NCI-H2227 (cell line): Measurements from ENCODE around the gene FBXL14.
"Not testable (repeated sequence)": the region's sequence is repeated elsewhere in the genome, so short reads cannot be mapped to it uniquely, and the experiment has no call there.

Source experiments
- DNase-seq: peaks from one replicate; lab custom pipeline; 2025; ENCODE audit not compliant: unreplicated experiment; lab: John Stamatoyannopoulos, UW

Gene FBXL14

GRCh38 chr12:1620092-1620491, 25.7 kb upstream of the FBXL14 start:
- DNase-seq = no peak

GRCh38 chr12:1619587-1619986, 25.2 kb upstream of the FBXL14 start:
- DNase-seq = no peak

DNA sequence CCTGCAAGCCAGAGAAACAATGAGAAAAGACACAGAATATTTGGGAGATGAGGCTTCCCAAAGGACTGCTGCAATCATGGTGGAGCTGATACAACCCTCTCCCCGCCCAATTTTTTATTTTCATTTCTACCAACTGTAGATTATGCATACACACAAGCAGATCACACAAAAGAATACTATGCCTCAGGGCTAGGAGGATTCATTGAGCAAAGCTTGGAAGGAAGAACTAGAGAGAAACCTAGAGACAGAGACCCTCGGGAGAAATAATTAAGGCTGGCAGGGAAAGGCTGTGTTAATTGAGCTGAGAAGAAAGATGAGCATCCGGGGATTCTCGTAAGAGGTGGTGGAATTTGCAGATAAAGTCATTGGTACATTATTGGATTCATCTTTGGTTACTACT, 24.8 kb upstream of the FBXL14 start:
- DNase-seq = no peak

DNA sequence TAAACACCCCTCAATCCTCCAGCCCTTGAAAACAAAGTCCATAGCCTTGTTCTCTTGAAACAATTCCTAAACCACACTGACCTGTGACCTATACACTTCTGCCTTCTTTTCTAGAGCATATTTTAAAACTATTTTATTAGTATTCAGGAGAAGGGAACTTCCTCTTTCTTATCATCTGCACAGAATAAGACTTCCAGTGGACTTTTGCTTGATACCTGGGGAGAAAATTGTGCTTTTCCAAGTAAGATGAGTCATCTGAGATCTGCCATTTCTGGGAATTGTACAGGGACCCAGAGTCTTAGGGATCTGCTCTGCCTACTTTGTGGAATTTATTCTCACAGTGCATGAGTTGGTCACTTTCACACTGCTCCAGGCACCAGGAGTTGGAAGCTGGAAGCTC, 24.1 kb upstream of the FBXL14 start:
- DNase-seq = no peak

DNA sequence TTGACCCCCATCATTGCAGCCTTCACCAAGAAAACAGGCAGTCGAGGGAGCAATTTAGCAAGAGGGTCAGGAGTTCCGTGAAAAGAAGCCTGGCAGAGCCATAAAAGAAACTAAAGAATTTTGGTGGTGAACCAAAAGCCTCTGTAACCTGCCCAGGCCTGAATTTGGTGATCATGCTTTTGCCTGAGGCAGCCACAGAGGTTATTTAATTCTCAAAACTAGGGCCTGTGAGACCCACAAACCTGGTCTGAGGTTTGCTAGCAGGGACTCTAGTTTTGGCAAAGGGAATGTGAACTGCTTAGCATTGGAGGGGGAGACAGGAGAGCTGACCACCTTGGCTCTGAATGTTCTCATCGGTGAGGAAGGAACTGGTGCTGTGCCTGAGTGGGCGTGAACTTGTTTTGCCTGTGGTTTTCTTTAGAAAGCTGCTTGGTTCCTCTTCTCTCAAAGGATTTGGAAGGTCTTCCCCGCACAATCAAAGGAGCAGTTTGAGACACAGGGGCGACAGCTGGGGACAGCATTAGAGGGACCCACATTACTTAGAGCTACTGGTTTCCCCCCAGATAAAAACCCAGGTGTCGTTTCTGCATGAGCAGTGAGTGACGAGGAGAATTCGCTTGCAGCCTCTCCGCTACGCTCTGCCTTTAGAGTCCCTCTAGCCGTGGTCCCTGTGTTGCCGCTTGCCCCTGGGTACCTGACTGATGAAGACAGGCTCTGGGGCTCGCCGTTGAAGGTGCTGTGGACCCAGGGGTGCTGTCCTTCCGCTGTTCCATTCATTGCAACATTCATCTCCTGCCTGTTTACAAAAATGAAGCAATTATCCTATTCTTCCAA, 22.1 kb upstream of the FBXL14 start:
- no peak for DNase-seq

GRCh38 chr12:1614360-1614759, 20.0 kb upstream of the FBXL14 start:
- no peak for DNase-seq

- no peak for DNase-seq
These were observed 19.5 kb upstream of the FBXL14 start for GRCh38 chr12:1613860-1614259.

GRCh38 chr12:1611803-1612572, 17.6 kb upstream of the FBXL14 start:
- DNase-seq = no peak

DNA sequence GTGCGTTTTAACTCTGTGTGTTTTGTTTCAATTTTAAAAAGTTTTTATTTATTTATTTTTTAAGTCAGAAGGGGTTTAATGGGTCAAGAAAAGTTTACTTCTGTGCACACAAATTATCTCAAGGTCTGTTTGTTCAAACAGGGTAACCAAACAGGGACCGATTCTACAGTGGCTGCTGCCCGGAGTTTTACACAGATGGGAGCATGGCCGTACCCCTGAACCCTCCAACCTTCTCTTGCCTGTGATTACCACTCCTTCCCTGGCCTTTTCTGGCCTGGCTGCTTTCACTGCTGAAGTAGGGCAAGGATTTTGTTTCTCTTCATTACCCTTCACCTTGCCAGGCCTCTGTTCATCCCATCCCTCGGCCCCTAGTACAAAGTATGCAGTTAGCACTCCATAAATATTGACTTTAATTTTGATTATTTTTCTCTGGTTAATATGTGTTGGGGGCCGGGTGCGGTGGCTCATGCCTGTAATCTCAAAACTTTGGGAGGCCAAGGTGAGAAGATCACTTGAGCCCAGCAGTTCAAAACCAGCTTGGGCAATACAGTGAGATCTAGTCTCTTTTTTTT, 15.8 kb upstream of the FBXL14 start:
- no peak for DNase-seq

- no peak for DNase-seq
These were observed 14.3 kb upstream of the FBXL14 start for GRCh38 chr12:1608713-1609119.

DNA sequence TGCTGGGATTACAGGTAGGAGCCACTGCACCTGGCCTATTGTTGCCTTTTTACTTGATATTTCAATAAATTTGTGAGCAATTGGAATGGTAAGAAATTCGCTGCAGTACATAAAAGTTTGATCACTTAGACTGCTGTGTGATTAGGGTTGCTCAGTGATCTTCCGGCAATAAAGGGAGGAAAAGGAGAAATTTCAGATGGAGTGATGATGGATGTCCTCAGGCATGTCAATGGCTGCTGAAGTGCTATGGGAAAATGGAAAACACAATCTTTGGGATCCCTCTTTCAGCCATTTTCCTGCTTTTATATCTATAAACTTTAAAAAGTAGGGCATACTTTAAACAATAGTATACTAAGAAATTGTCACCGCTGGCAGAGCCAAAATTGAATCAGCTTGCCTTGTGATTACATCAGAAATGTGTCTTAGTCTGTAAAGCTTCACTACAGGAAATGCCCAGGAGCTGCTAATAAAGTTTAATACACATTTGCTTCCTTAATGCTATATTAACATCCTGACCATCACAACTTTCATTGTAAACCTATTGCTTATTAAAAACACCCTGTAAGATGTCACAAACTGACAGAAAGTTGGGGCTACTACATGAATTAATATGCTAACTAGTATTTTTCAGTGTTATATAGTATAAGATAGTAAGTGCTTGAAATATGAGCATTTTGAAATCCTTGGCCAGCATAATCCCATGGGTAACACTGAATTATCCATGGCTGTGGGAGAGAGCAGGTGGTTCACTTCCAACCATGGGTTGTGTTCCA, 13.7 kb upstream of the FBXL14 start:
- DNase-seq = no peak

GRCh38 chr12:1606021-1606622, 11.7 kb upstream of the FBXL14 start:
- DNase-seq = no peak

- peak; percentile 49 for DNase-seq
These were observed 11.0 kb upstream of the FBXL14 start for GRCh38 chr12:1605129-1606020.

DNA sequence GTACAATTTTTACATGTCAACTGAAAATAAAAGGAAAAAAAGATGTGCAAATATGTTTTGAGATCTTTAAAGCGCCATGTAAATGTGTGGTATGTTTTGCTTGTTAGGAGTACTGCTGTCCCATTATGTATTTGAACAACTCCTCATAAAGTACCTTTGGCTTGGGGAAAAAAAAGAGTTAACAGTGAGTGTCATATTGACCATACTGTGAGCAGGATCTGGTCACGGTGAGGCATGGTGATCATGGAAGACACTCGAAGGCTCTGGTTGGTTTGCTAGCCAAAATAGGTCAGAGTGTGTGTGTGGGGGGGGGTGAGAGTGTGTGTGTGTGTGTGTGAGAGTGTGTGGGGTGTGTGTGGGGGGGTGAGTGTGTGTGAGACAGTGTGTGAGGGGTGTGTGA, 10.1 kb upstream of the FBXL14 start:
- no peak for DNase-seq

DNA sequence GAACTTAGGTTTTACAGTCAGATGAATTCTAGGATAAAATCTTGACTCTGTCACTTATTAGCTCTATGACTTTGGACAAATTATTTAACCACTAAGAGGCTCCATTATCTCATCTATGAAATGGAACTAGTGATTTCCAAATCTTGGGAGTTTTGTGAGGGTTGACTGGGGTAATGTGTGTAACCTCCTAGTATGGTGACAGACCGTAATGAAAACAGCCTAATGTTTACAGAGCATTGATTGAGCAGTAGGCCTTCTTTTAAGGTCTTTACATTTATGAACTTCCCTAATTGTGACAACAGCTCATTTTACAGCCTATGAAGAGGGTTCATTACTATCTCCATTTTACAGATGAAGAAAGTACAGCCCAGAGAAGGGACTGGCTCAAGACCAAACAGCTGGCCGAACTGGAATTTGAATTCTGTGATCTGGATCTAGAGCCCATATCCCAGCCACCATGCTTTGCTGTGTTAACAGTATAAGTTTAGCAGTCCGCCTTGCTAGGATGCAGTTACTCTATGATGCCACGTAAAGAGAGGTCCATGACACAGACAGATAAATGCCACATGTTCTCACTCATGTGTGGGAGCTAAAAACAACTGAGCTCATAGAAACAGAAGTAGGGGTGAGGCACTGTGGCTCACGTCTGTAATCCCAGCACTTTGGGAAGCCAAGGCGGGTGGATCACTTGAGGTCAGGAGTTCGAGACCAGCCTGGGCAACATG, 9.1 kb upstream of the FBXL14 start:
- no peak for DNase-seq

DNA sequence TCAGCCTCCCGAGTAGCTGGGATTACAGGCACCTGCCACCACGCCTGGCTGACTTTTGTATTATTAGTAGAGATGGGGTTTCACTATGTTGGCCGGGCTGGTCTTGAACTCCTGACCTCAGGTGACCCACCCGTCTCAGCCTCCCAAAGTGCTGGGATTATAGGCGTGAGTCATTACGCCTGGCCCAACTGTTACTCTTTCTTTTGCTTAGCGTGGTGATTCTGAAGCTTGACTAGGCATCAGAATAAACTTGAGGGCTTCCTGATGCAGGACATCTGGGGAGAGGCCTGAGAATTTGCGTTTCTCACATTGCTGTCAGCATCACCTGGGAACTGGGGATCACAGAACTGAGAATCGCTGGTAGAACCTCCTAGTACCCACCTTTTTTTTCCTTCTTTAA, 8.3 kb upstream of the FBXL14 start:
- not testable (repeated sequence) for DNase-seq

DNA sequence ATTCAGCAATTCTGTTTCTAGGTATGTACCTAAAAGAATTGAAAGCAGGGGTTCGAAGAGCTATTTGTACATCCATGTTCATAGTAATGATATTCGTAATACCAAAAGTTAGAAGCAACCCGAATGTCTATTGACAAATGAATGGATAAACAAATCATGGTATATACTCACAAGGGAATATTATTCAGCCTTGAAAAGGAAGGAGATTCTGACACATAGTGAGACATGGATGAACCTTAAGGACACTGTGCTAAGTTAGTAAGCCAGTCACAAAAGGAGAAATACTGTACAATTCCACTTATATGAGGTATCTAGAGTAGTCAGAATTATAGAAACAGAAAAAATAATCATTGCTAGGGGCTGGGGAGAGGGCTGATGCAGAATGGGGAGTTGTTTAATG, 4.4 kb upstream of the FBXL14 start:
- no peak for DNase-seq

DNA sequence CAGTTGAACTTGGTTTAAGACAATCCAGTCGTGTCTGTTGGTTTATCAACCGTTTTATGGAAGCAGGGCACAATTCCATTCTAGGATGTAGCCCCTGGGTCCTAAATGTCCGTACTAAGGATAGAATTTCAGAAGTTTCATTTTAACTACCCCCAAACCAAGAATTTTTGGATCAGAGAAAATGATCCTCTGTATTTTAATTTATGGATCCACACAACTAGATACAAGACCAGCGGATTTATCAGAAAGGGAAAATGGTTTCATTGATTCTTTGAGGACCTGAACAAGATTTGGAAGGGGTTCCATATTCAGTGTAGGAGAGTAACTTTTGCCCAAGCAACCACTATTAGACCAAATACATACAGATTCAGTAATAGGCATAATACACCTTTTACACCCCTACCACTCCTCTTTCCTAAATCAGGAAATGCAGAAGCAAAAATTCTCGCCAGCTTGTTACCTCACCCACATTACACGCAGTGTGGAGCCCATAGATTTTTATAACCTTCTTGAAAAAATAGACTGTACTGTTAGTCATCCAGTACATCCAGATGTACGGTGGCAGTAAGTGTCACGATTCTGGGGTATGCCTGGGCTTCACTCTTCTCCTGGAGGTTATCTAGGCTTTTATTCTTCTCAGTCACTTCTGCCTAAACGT, 1.4 kb upstream of the FBXL14 start:
- DNase-seq = no peak
